ENCODE results near the gene ZNF609.

DNA sequence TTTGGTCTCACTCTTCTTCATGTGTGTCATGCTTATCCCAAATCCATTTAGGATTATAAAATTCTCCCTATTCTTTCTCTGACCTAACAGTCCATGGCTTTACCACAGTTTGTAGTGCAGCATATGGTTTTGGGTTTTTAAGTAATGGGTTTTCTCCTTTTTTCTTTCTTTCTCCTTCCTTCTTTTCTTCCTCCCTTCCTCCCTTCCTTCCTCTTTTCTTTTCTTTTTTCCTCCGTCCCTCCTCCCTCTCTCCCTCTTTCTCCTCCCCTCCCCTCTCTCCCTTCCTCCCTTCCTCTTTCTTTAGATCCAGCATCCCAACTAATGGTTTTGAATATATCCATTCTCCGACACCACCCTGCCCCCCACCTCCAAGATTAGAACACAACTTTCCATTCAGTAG, 196.1 kb downstream of the ZNF609 start:
- TF ChIP-seq SNAI2 (CRISPR knock-in tag; IDR thresholded peaks at IDR 0.05) (no peak), ZFP3 (CRISPR knock-in tag; IDR thresholded peaks at IDR 0.05) (no peak), TOX (CRISPR knock-in tag; IDR thresholded peaks at IDR 0.05; ENCODE audit: borderline replicate concordance) (no peak), PATZ1 (CRISPR knock-in tag; IDR thresholded peaks at IDR 0.05; ENCODE audit: borderline replicate concordance) (no peak), ZFP30 (CRISPR knock-in tag; IDR thresholded peaks at IDR 0.05) (no peak), RARB (CRISPR knock-in tag; IDR thresholded peaks at IDR 0.05) (no peak), GLIS3 (CRISPR knock-in tag; IDR thresholded peaks at IDR 0.05) (no peak), OSR1 (CRISPR knock-in tag; IDR thresholded peaks at IDR 0.05) (no peak), CSDC2 (CRISPR knock-in tag; IDR thresholded peaks at IDR 0.05) (no peak), ESRRG (CRISPR knock-in tag; IDR thresholded peaks at IDR 0.05) (no peak)
- TF ChIP-seq, protein P1, sequence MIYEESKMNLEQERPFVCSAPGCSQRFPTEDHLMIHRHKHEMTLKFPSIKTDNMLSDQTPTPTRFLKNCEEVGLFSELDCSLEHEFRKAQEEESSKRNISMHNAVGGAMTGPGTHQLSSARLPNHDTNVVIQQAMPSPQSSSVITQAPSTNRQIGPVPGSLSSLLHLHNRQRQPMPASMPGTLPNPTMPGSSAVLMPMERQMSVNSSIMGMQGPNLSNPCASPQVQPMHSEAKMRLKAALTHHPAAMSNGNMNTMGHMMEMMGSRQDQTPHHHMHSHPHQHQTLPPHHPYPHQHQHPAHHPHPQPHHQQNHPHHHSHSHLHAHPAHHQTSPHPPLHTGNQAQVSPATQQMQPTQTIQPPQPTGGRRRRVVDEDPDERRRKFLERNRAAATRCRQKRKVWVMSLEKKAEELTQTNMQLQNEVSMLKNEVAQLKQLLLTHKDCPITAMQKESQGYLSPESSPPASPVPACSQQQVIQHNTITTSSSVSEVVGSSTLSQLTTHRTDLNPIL (CRISPR knock-in tag; IDR thresholded peaks at IDR 0.05; ENCODE audit: low read depth), result no peak
- TF ChIP-seq, protein P2, sequence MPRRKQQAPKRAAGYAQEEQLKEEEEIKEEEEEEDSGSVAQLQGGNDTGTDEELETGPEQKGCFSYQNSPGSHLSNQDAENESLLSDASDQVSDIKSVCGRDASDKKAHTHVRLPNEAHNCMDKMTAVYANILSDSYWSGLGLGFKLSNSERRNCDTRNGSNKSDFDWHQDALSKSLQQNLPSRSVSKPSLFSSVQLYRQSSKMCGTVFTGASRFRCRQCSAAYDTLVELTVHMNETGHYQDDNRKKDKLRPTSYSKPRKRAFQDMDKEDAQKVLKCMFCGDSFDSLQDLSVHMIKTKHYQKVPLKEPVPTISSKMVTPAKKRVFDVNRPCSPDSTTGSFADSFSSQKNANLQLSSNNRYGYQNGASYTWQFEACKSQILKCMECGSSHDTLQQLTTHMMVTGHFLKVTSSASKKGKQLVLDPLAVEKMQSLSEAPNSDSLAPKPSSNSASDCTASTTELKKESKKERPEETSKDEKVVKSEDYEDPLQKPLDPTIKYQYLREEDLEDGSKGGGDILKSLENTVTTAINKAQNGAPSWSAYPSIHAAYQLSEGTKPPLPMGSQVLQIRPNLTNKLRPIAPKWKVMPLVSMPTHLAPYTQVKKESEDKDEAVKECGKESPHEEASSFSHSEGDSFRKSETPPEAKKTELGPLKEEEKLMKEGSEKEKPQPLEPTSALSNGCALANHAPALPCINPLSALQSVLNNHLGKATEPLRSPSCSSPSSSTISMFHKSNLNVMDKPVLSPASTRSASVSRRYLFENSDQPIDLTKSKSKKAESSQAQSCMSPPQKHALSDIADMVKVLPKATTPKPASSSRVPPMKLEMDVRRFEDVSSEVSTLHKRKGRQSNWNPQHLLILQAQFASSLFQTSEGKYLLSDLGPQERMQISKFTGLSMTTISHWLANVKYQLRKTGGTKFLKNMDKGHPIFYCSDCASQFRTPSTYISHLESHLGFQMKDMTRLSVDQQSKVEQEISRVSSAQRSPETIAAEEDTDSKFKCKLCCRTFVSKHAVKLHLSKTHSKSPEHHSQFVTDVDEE (CRISPR knock-in tag; IDR thresholded peaks at IDR 0.05), result no peak

All from SK-N-SH treated with all-trans-retinoic acid at 6 μM for 48 hours (cell line).